Cardiac septum (tissue), 1 donor: Measurements from ENCODE around the gene IL13. TPM values are rescaled to one million over a fixed set of nuclear protein-coding genes. Genes with fewer than 3 reads are reported as not detected.

ENCODE experiments used
- DNase-seq: peaks from one replicate; pipeline ENCODE4 v3.0.0-alpha.2; 2020; ENCODE audit warnings: low spot score
- intact Hi-C: fragments of 100-400 bp; cut with DNase I; formaldehyde crosslinking; loops from one replicate; pipeline ENCODE4 v1.14.0; 2022
- total RNA-seq: library from RNA; stranded (reverse); fragmentation: NEBNext Ultra II Directional; extraction: Animal tissue kit (Norgen Biotek cat#: 25700); gene quantifications from one replicate; pipeline ENCODE4 v1.2.1, GENCODE V29; 2021
- donor health status: DM: no; HTN: no; CAD: no.

The IL13 gene
- total RNA-seq, 1 donor from 2014 or later = not detected

DNA sequence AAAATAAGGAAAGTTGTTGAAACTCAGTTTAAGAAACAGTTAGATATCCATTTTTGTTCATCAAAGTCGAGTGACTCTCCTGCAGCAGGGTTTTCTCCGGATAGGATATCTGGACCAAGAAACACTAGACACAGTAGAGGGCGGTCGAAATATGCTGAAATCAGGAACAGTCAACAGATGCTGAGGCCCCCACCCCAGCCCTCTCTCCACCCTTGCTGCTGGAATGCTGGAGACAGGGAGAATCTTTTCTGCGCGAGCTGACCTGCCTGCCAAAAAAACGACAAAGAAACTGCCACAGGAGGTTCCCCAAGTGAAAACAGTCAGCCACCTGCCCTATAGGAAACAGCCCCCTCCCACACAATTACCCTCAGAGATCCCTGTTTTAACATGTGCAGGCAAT is 4.3 kb upstream of the IL13 start:
- no peak for DNase-seq
- intact Hi-C loops = no loop called here

DNA sequence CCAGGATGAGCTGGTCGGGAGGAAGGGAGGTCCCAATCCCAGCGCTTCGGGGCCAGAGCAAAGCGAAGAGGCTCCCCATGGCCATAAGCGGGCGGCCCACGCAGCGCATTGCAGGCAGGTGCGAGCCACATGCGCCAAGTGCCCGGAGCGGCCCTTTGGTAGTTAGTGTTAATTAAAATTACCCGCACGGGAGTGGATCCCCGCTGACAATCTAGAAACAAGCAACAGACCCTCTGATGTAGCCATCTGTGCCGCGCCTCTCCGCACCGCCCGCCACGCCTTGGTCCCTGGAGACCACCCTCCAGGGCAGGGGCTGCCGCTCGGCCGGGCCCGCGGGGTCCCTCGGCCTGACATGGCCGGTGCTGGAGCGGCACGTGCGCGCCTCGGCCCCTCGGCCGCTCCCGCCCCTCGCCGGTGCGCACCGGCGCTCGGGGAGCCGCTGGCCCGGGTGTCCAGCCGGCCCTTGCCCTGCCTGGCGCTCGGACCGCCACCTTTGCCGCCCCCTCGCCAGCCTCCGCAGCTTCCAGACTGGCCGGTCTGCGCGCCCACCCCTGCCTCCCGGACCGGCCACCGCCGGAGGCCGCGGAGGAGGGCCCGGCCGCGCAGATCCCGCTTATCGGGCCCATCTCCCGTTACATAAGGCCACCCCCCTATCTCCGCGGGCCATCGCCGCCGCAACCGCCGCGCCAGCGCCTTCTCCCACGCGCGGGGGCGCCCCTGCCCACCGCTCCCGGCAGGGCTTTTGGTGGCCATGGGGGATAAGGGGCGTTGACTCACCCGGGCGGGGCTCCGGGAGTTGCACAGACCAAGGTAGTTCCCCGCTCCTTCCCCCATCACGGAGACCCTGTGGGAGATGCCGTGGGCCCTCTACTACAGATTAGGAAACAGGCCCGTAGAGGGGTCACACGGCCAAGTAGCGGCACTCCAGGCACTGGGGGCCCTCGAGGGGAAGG is 1.9 kb upstream of the IL13 start:
- intact Hi-C loops = no loop called here
- no peak for DNase-seq

DNA sequence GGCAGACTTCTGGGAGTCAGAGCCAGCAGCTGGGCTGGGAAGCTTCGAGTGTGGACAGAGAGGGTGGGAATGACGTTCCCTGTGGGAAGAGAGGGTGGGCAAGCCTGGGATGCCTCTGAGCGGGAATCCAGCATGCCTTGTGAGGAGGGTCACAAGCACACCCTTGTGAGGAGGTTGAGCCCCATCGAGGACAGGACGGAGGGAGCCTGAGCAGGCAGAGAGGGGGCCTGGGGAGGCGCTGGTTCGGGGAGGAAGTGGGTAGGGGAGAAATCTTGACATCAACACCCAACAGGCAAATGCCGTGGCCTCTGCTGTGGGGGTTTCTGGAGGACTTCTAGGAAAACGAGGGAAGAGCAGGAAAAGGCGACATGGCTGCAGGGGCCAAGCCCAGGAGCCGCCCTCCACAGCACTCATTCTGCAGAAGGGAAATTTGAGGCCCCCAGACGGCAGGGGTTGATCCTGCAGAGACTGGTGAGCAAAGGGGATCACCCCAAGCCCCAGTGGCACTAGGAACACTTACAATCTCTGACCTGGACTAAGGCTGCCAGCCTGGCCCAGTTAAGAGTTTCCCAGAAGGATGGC is 1.1 kb upstream of the IL13 start:
- DNase-seq = no peak
- intact Hi-C loops = no loop called here

DNA sequence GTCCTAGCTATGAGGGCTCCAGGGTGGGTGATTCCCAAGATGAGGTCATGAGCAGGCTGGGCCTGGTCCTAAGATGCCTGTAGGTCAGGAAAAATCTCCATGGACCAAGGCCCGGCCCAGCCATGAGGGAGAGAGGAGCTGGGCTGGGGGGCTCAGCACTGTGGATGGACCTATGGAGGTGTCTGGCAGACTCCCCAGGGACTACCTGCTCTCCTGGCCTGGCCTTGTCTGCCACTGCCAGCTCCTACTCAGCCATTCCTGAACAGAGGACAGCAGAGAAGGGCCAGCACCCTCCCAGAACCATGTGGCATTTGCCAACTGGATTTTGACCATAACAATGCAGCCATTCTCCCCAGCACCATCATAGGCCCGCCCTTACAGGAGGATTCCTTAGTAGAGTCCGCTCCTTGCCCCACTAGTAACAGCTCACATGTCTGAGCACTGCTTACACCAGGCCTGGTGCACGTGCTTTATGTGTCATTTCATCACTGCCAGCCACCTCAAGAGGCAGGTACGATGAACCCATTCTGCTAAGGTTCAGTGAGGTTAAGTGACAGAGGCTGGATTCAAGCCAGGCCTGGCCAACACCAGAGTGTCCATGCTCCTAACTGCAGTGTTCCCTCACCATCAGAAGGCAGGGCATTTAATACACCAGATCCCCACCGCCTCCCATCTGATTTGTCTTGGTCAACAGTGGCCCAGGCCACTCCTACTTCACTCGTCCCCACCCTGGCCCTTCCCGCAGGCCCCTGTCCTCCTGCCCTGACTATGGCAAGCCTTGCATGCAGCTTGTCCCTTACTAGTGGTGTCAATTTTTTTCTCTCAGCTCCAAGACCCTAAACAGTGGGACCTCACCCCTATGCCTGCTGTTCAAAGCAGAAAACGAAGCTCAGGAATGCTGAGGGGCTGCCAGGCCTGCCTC is 669 bp downstream of the IL13 start:
- intact Hi-C loops = no loop called here
- DNase-seq = no peak

DNA sequence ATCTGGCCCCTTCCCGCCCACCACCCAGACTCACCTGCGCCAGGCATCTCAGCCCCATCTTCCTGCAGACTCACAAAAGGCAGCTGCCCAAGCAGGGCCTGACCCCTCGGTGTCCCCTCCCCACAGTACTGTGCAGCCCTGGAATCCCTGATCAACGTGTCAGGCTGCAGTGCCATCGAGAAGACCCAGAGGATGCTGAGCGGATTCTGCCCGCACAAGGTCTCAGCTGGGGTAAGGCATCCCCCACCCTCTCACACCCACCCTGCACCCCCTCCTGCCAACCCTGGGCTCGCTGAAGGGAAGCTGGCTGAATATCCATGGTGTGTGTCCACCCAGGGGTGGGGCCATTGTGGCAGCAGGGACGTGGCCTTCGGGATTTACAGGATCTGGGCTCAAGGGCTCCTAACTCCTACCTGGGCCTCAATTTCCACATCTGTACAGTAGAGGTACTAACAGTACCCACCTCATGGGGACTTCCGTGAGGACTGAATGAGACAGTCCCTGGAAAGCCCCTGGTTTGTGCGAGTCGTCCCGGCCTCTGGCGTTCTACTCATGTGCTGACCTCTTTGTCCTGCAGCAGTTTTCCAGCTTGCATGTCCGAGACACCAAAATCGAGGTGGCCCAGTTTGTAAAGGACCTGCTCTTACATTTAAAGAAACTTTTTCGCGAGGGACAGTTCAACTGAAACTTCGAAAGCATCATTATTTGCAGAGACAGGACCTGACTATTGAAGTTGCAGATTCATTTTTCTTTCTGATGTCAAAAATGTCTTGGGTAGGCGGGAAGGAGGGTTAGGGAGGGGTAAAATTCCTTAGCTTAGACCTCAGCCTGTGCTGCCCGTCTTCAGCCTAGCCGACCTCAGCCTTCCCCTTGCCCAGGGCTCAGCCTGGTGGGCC is 1.9 kb downstream of the IL13 start:
- intact Hi-C loops = no loop called here
- no peak for DNase-seq

DNA sequence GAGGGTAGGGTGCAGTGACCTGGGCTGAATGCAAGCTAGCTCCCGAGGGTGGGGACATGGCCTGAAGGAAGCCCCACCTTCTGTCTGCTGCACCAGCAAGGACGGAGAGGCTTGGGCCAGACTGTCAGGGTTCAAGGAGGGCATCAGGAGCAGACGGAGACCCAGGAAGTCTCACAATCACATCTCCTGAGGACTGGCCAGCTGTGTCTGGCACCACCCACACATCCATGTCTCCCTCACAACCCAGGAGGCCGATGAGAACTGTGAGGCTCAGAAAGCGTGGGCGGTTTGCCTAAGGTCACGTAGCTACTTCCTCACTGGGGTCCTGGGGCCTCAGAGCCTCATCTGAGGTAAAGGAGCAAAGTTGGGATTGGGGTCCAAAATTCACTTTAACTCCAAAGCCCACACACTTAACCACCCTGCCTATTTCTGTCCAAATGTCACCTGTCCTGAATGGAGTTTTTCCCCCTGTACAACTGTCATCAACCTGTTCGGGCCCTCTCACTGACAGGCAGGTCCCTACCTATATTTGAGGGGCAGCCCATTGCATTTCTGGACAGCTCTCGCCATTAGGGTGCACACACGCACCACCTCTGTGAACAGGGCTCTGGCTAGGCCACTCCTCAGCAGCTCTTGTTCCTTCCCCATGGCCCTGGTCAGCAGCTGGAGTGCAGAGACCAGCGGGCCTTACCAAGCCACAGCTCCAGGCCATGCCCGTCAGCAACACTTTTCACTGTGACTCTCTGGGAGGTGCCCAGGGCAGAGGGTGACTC is 3.4 kb downstream of the IL13 start:
- intact Hi-C loops = no loop called here
- no peak for DNase-seq

DNA sequence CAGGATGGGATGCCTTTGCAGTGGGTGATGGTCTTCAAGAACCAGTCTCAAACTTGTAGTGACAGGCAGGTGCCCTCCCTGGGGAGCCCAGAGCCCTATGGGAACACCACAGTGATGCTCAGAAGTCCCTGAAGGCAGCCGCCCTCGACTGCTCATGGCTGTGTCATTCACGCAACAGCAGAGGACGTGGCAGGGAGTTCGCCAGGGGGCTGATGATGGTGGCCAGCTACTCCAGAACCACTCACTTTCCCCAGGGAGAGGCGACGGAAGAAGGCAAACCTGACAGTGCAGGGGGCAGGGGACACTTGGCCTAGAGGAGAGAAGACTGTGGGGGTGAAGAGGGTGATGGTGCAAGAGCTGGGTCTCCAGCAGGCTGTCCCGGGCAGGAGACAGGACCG is 4.0 kb downstream of the IL13 start:
- no peak for DNase-seq
- intact Hi-C loops = no loop called here

DNA sequence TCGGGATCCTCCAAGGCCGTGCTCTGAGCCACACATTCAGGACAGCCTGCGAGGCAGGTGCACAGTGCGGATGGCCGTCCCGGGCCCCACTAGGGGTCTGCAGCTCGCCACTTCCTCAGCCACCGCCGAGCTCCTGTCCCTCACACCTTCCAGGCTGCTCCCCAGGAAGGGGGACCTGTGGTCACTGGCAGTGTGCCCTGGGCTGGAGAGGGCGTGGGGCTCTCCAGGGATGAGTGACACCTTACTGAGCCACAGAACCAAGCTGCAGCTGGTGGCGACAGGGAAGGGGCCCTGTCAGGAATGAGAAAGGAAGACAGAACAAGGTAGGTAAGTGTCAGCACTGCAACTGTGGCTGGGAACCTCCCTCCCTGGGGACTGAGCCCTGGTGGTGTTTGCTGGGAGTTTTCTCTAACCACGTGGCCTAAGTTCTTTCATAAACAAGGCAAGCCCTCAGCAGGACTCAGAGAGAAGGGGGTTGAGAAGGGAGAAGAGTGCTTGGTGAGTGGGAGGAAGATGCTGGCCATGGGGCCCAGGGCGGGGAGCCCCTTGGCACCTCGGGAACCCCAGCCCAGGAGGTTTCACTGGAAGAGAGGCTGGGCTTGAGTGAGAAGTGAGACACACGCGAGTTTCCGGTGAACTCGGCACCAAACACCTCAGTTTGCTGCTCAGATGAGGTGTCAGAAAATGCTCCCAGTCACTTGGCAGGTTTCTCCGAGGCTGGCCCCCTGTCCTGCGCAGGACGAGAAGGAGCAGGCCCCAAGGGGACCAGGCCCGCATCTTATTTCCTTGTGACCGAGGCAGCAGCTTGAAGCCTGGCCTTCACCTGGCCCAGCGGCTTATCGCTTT is 5.2 kb downstream of the IL13 start:
- intact Hi-C loops = no loop called here
- no peak for DNase-seq

DNA sequence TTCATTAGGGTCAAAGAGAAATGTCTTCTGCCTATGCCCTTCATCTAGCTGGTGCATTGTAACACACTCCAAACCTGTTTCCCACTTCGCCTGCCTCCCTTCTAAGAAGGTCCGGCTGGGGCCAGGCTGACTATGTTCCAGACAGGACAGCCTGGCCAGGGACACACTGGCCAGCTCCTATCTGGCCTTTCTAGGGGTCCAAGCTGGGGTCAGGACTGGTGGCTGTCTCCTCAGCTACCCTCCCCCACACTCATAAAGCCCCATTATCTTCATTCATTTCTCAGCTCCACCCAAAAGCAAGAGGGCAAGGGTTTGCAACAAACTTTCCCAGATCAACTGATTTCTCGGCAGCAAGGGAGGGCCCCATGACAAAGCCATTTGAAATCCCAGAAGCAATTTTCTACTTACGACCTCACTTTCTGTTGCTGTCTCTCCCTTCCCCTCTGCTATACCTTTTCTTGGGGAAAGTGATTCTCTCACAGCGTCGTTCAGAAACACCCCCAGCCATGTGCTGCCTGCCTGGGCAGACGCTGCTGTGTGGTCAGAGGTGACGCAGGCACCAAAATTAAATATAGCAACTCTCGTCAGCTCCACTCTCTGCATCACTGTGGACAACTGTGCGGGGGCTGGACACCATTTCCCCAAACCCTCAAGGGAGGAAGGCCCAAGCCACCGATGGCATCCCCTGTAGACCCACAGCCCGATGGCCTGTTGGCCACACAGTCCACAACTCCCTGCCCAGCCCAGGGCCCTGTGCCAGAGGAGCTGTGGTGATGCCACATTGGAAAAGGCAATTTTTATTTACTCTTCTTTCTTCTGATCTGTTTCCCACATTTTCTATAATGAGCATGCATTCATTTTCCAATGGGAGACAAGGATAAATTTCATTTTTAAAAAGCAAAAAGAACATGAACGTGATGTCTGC is 6.1 kb downstream of the IL13 start:
- intact Hi-C loops = no loop called here
- no peak for DNase-seq

DNA sequence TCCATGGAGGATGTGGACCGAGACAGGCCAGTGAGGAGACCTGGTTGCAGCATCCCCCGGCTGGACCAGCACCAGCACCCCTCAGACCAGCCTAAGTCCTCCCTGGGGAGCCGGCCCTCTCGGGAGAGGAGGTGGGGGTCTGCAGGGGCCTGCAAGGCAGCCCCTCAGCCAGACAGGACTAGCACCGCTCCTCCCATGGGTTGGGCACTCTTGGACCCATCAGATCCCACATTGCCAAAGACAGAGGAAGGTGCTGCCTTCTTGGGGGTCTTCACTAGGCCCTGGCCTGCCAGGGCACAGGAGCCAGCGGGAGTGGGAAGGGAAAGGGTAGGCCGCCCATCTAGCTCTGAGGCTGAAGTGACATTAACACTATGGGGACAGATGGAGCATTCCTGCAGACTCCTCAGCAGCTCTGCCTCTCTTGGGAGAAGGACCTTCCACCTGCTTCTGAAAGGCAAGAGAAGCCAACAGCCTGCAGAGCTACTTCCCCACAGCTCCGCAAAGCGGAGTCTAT is 6.8 kb downstream of the IL13 start:
- intact Hi-C loops = no loop called here
- no peak for DNase-seq

DNA sequence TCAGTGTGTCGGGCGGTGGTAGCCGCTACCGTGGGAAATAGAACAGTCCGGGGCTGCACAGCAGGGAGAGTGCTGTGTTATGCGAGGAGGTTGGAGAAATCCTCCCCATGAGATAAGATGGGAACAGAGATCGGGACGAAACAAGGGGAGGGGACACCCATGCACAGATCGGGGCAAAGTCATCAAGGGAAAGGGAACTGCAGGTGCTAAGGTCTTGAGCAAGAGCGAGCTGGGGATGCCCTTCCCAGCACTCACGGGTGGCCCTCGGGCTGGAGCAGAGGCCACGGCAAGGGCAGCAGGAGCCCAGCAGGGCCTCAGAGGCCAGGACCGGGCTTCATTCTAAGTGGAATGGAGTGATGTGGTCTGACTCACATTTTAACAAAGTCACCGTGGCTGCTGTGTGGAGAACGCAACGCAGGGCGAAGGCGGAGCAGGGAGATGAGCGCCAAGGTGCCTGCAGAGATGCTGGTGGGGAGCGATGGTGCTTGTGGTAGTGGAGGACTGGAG is 7.7 kb downstream of the IL13 start:
- DNase-seq = no peak
- intact Hi-C loops = no loop called here

DNA sequence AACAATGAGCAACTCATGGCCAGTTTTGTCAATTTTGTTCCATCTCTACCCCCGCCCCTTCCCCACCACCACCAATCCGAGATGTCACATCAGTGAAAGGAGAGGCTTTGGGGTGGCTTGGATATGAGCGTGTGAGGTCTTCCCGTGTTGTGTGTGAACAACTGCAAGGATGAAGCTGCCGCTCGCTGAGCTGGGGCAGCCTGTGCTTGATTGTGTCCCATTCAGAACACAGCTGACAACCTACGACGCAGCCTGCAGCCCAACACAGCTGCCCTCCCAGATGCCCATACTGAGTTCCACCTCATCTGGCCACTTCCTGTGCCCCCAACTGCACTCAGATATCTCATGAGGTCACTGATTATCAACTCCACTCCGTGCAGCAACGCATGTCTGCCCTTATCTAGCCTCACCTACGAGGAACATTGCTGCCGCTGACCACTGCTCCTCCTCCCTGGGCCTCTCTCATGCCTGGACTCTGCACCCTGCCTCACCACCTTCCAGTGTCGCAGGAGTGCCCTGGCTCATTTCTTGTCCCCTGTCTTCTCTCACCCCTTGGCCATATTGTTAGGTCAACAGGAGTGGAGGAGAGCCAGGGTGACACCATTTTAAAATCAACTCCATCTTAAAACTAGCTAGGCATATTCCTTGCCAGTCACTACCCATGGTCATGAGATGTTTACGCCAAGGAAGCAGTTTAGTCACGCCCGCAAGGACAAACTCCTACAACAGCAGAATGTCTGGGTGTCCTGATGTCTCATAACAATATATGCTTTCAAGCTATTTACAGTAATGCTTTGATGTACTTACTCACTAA is 8.5 kb downstream of the IL13 start:
- intact Hi-C loops = no loop called here
- DNase-seq = no peak

DNA sequence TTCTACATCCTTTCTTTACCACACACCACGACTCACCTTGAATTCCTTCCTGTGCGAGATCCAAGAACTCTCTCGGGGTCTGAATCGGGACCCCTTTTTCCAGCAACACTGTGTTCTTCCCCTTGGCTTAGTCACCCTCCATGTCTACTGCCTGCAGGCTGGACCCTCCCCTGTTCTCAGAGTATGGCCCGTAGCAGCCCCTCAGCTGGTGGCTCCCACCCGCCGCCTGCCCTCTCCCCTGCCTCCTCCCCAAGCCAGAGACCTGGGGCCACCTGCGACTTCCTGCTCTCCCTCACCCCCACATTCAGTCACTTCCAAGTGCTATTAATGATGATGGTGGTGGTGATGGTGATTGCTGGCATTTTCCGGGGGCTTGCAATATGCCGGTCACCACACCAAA is 9.3 kb downstream of the IL13 start:
- intact Hi-C loops = no loop called here

DNA sequence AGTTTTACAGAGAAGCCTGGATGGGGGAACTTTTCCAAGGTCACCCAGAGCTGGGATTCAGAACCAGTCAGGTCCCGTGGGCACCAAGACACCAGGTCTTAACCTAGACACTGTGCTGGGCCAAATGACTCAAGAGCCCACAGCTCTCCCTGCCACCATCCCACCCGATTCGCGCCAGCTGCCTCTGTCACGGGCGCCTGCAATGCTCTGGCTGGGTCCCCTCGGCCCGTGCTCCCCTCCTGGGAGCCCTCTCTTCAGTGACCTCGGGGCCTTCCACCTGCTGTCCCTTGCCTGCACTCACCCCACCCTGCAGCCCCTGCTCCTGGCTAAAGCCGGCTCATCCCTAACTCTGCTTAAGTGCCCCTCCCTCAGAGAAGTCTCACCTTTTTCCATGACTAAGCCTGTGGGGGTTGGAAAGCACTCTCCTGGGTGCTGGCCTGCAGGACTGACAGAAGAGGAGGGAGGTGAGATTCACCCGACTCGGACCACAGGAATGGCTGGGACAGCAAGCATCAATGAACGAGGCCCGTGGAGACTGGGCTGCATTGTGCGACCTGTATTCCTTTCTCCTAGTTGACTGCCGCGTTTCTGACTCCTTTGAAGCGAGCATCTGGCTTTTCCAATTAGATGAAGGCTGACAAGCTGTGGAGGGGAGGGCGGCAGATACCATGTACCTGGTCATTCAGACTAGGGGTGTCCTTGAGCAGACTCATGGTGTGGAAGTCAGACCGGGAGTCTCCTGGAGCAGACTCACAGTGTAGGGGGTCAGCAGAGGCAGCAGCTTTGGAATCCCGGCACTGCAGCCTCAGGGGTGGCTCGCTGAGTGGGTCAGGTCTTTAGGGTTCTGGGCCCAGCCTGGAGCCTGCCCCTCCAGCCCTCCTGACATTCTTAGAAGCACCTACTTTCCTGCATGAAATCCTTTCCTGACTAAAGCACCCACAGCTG is 10.1 kb downstream of the IL13 start:
- intact Hi-C loops = no loop called here
- no peak for DNase-seq

More for the DNA sequence above, 9.3 kb downstream of the IL13 start:
- no peak for DNase-seq
